Kidney tubule cell (primary cell): ENCODE data around the gene PLEKHA5.
"Not testable (repeated sequence)": the region's sequence is repeated elsewhere in the genome, so short reads cannot be mapped to it uniquely, and the experiment has no call there.

ENCODE experiments used
- DNase-seq: peaks from one replicate; pipeline ENCODE4 v3.0.0-alpha.2; 2018; ENCODE audit warnings: low spot score

Gene PLEKHA5

GRCh38 chr12:19282133-19282699 is 152.7 kb downstream of the PLEKHA5 start:
- no peak for DNase-seq

GRCh38 chr12:19284658-19285057 is 155.1 kb downstream of the PLEKHA5 start:
- DNase-seq: no peak

- DNase-seq: no peak
Measured at GRCh38 chr12:19285793-19286448, 156.4 kb downstream of the PLEKHA5 start.

- no peak for DNase-seq
Measured at GRCh38 chr12:19287302-19287701, 157.8 kb downstream of the PLEKHA5 start.

- no peak for DNase-seq
Measured at GRCh38 chr12:19288161-19288560, 158.6 kb downstream of the PLEKHA5 start.

GRCh38 chr12:19288603-19289244 is 159.2 kb downstream of the PLEKHA5 start:
- DNase-seq: peak; percentile 46

- no peak for DNase-seq
Measured at GRCh38 chr12:19298836-19299605, 169.5 kb downstream of the PLEKHA5 start.

GRCh38 chr12:19299765-19300164 is 170.2 kb downstream of the PLEKHA5 start:
- peak; percentile 33 for DNase-seq

- no peak for DNase-seq
Measured at GRCh38 chr12:19301223-19301622, 171.7 kb downstream of the PLEKHA5 start.

GRCh38 chr12:19301688-19302087 is 172.2 kb downstream of the PLEKHA5 start:
- DNase-seq: no peak

- DNase-seq: no peak
Measured at GRCh38 chr12:19302100-19302640, 172.6 kb downstream of the PLEKHA5 start.

GRCh38 chr12:19303496-19303895 is 174.0 kb downstream of the PLEKHA5 start:
- no peak for DNase-seq

- DNase-seq: no peak
Measured at GRCh38 chr12:19304149-19304750, 174.7 kb downstream of the PLEKHA5 start.

GRCh38 chr12:19305621-19306020 is 176.1 kb downstream of the PLEKHA5 start:
- not testable (repeated sequence) for DNase-seq

GRCh38 chr12:19306366-19306765 is 176.8 kb downstream of the PLEKHA5 start:
- no peak for DNase-seq

- DNase-seq: no peak
Measured at GRCh38 chr12:19307451-19307850, 177.9 kb downstream of the PLEKHA5 start.

- DNase-seq: no peak
Measured at GRCh38 chr12:19311165-19311564, 181.6 kb downstream of the PLEKHA5 start.

- no peak for DNase-seq
Measured at GRCh38 chr12:19312637-19313036, 183.1 kb downstream of the PLEKHA5 start.

- peak; percentile 61 for DNase-seq
Measured at GRCh38 chr12:19316425-19316824, 186.9 kb downstream of the PLEKHA5 start.

- DNase-seq: no peak
Measured at GRCh38 chr12:19322376-19322775, 192.8 kb downstream of the PLEKHA5 start.

GRCh38 chr12:19323805-19324204 is 194.3 kb downstream of the PLEKHA5 start:
- DNase-seq: no peak

- no peak for DNase-seq
Measured at GRCh38 chr12:19326102-19326501, 196.6 kb downstream of the PLEKHA5 start.
